Common myeloid progenitor, CD34-positive (primary cell): ENCODE data around the gene ZFPL1.
"Not testable (repeated sequence)": the region's sequence is repeated elsewhere in the genome, so short reads cannot be mapped to it uniquely, and the experiment has no call there.

ENCODE experiments used
- CTCF ChIA-PET: fragments of 350-600 bp; sonication (Branson Sonifier 250); formaldehyde crosslinking; loops from one replicate; lab custom pipeline; 2021; ENCODE audit warnings: antibody characterized with exemption; lab: Charles Lee
- POLR2A ChIA-PET: fragments of 350-600 bp; sonication (Branson Sonifier 250); formaldehyde crosslinking; loops from one replicate; lab custom pipeline; 2021; ENCODE audit warnings: antibody characterized with exemption; lab: Charles Lee
- DNase-seq, 3 donors: peaks; one replicate each; pipeline versions ENCODE4 v3.0.0 to v3.0.0-alpha.2; 2013
- H3K27ac ChIP-seq, 2 experiments: 1 replicate in 1 of 2; 2 replicates in 1 of 2; pipeline ENCODE4 v1.7.0; 2013; ENCODE audit warnings: inconsistent platforms in 2 of 2, low read length in 2 of 2, mild to moderate bottlenecking in 2 of 2, low read depth in 1 of 2, moderate library complexity in 1 of 2; ENCODE audit not compliant: severe bottlenecking in 2 of 2, insufficient read depth in 1 of 2, poor library complexity in 1 of 2
- H3K27me3 ChIP-seq, 5 experiments: replicated peaks in 2 of 5; 1 replicate in 3 of 5; 2 replicates in 2 of 5; pipeline versions ENCODE4 v1.6.1 to v1.7.0; 2013; ENCODE audit warnings: low read length in 4 of 5, mild to moderate bottlenecking in 2 of 5, moderate library complexity in 2 of 5, inconsistent platforms in 1 of 5; ENCODE audit not compliant: insufficient read depth in 5 of 5, control insufficient read depth in 4 of 5
- H3K36me3 ChIP-seq, 4 experiments: 1 replicate in 2 of 4; 2 replicates in 2 of 4; pipeline versions ENCODE4 v1.6.1 to v1.7.0; 2013; ENCODE audit warnings: low read length in 3 of 4, control low read depth in 1 of 4, mild to moderate bottlenecking in 1 of 4; ENCODE audit not compliant: control insufficient read depth in 4 of 4, insufficient read depth in 4 of 4
- H3K4me1 ChIP-seq, 4 experiments: 1 replicate in 3 of 4; 2 replicates in 1 of 4; pipeline versions ENCODE4 v1.6.1 to v1.7.1; 2013; ENCODE audit warnings: low read length in 3 of 4, mild to moderate bottlenecking in 3 of 4, control low read depth in 1 of 4, inconsistent platforms in 1 of 4, moderate library complexity in 1 of 4; ENCODE audit not compliant: control insufficient read depth in 4 of 4, insufficient read depth in 4 of 4; ENCODE audit errors: control extremely low read depth in 1 of 4
- H3K4me3 ChIP-seq, 7 experiments: 1 replicate in 4 of 7; 2 replicates in 3 of 7; pipeline versions ENCODE4 v1.5.1 to v1.7.0; 2013; ENCODE audit warnings: mild to moderate bottlenecking in 7 of 7, low read length in 6 of 7, moderate library complexity in 6 of 7, inconsistent platforms in 2 of 7, low read depth in 2 of 7, control low read depth in 1 of 7; ENCODE audit not compliant: insufficient read depth in 4 of 7, control insufficient read depth in 1 of 7; ENCODE audit errors: extremely low read depth in 1 of 7
- H3K9me3 ChIP-seq, 5 experiments: 1 replicate in 4 of 5; 2 replicates in 1 of 5; pipeline versions ENCODE4 v1.6.1 to v1.7.1; 2013; ENCODE audit warnings: low read length in 4 of 5, mild to moderate bottlenecking in 2 of 5, inconsistent platforms in 1 of 5, low read depth in 1 of 5, moderate library complexity in 1 of 5; ENCODE audit not compliant: control insufficient read depth in 4 of 5, insufficient read depth in 2 of 5; ENCODE audit errors: control extremely low read depth in 1 of 5
- WGBS: methylation state at CpG from one replicate; pipeline ENCODE4 v1.1.5; 2013; ENCODE audit not compliant: insufficient coverage; 5-methylcytosine and 5-hydroxymethylcytosine counted together

The ZFPL1 gene

GRCh38 chr11:65118891-65119669 is 35.1 kb downstream of the ZFPL1 start:
- H3K9me3 ChIP-seq, H3K27me3 ChIP-seq, H3K4me3 ChIP-seq, DNase-seq: not testable (repeated sequence)
- peaks cover 7 to 43% (median 29%) of the 10 kb centered on the region in 4 experiments for H3K4me1 ChIP-seq
- 98% methylated on average over 13 of the region's 18 CpGs for whole genome bisulfite sequencing
- peak overlapping the region in 1 of 2 experiments; percentile 34 for H3K27ac ChIP-seq
- H3K36me3 ChIP-seq, result peaks cover 4 to 57% (median 22%) of the 10 kb centered on the region in 4 experiments
- POLR2A ChIA-PET, result interaction anchor here (1.4 to 3.7 kb wide), 2 partner anchors 13 to 16 kb away, joined by 5 to 26 read pairs; partner anchors contain the start of gene SYVN1
- CTCF ChIA-PET, result interaction anchor here (1.0 to 4.8 kb wide), 10 partner anchors 9 to 273 kb away, joined by 3 to 35 read pairs (median 10); partner anchors contain the start of genes CAPN1 and TM7SF2

GRCh38 chr11:65119670-65119995 is 35.6 kb downstream of the ZFPL1 start:
- CTCF ChIA-PET, result interaction anchor here (1.0 to 4.8 kb wide), 5 partner anchors 9 to 62 kb away, joined by 3 to 35 read pairs (median 12); partner anchors contain the start of genes CAPN1 and TM7SF2
- peaks cover 7 to 42% (median 29%) of the 10 kb centered on the region in 4 experiments for H3K4me1 ChIP-seq
- H3K4me3 ChIP-seq, result no peak overlapping the region
- peak overlapping the region in 1 of 2 experiments; percentile 97 for H3K27ac ChIP-seq
- H3K9me3 ChIP-seq, result no peaks in the 10 kb centered on the region
- POLR2A ChIA-PET, result no interaction called here
- peaks cover 4 to 60% (median 25%) of the 10 kb centered on the region in 4 experiments for H3K36me3 ChIP-seq
- H3K27me3 ChIP-seq, result no peaks in the 10 kb centered on the region
- DNase-seq, result no peak

- H3K4me1 ChIP-seq, result peaks cover 7 to 37% (median 28%) of the 10 kb centered on the region in 4 experiments
- no peak for DNase-seq
- peak overlapping the region in 6 of 7 experiments; percentile 95 to 99 (median 98) for H3K4me3 ChIP-seq
- POLR2A ChIA-PET, result interaction anchor here (1.2 to 2.2 kb wide), 2 partner anchors 11 to 13 kb away, joined by 4 to 37 read pairs; partner anchors contain the start of gene SYVN1
- WGBS, result 86% methylated on average over 1 of the region's 3 CpGs
- H3K27me3 ChIP-seq, result no peaks in the 10 kb centered on the region
- peaks cover 4 to 60% (median 31%) of the 10 kb centered on the region in 4 experiments for H3K36me3 ChIP-seq
- CTCF ChIA-PET, result interaction anchor here (0.9 to 4.8 kb wide), 8 partner anchors 8 to 109 kb away, joined by 3 to 35 read pairs (median 10); partner anchors contain the start of genes CAPN1 and TM7SF2
- peak overlapping the region; percentile 95 to 97 for H3K27ac ChIP-seq
- no peaks in the 10 kb centered on the region for H3K9me3 ChIP-seq
Observed at GRCh38 chr11:65120831-65121230, 36.8 kb downstream of the ZFPL1 start.

GRCh38 chr11:65121447-65121864 is 37.4 kb downstream of the ZFPL1 start:
- 0% methylated on average over 18 of the region's 22 CpGs for WGBS
- H3K9me3 ChIP-seq, result no peaks in the 10 kb centered on the region
- H3K27ac ChIP-seq, result peak overlapping the region; percentile 95 to 97
- peaks cover 7 to 30% (median 24%) of the 10 kb centered on the region in 4 experiments for H3K4me1 ChIP-seq
- peak overlapping the region; percentile 89 to 99 (median 97) for H3K4me3 ChIP-seq
- CTCF ChIA-PET, result interaction anchor here (0.9 to 4.8 kb wide), 8 partner anchors 9 to 109 kb away, joined by 3 to 35 read pairs (median 10); partner anchors contain the start of genes CAPN1, SYVN1 and TM7SF2
- no peaks in the 10 kb centered on the region for H3K27me3 ChIP-seq
- POLR2A ChIA-PET, result interaction anchor here (0.6 to 2.2 kb wide), 6 partner anchors 11 to 301 kb away, joined by 3 to 37 read pairs (median 5); partner anchors contain the start of genes CAPN1, NEAT1 and SYVN1
- peak in 2 of 3 donors; percentile 39 to 56 for DNase-seq
- peaks cover 4 to 59% (median 32%) of the 10 kb centered on the region in 4 experiments for H3K36me3 ChIP-seq

- WGBS, result under 1% methylated on average over 58 of the region's 64 CpGs
- Histone ChIP-seq H3K4me3 (peak within 1 kb of the TSS; percentile 89 to 99 (median 97)), H3K4me1 (peaks cover 7 to 24% (median 18%) of the 10 kb centered on the region in 4 experiments), H3K36me3 (peaks cover 4 to 64% (median 38%) of the 10 kb centered on the region in 4 experiments), H3K27ac (peak within 1 kb of the TSS; percentile 95 to 97), H3K9me3 (no peaks in the 10 kb centered on the region), H3K27me3 (no peaks in the 10 kb centered on the region)
- POLR2A ChIA-PET, result interaction anchor here (0.6 to 2.2 kb wide), 6 partner anchors 11 to 301 kb away, joined by 3 to 37 read pairs (median 4); partner anchors contain the start of genes CAPN1, NEAT1 and SYVN1
- peak; percentile 98 to 99 (median 99) for DNase-seq
- CTCF ChIA-PET, result interaction anchor here (1.1 to 4.8 kb wide), 7 partner anchors 9 to 110 kb away, joined by 4 to 35 read pairs (median 13); partner anchors contain the start of genes CAPN1, SYVN1 and TM7SF2
Observed at GRCh38 chr11:65121865-65122696, 38.1 kb downstream of the ZFPL1 start, which contains the start of the genes FAU and MRPL49. Gene FAU, minus strand, starts transcription at chr11:65122134. Its CDS starts 321 bp downstream, at chr11:65121813. Gene MRPL49, plus strand, starts transcription at chr11:65122321. Its CDS starts 26 bp downstream, at chr11:65122347.
